GM23338 (cell line): ENCODE measurements around the gene WDR27. TPM values are rescaled to one million over a fixed set of nuclear protein-coding genes. Genes with fewer than 3 reads are reported as not detected.

Source experiments
- ATAC-seq: fragments of 200-7000 bp; cut with Tn5 transposase; 3 replicates; pipeline ENCODE4 v1.9.1; 2020
- DNase-seq: peaks from one replicate; pipeline ENCODE4 v3.0.0-alpha.2; 2015; ENCODE audit warnings: low spot score
- H2AFZ ChIP-seq: fragments of 200-600 bp; sonication (generic); 2 replicates; pipeline ENCODE4 v1.8.0; 2016; ENCODE audit warnings: antibody characterized with exemption, mild to moderate bottlenecking, moderate library complexity
- H3F3A ChIP-seq: fragments of 200-600 bp; sonication (generic); replicated peaks from 2 replicates; pipeline ENCODE4 v1.8.0; 2017; ENCODE audit warnings: antibody characterized with exemption, mixed run types, low read depth
- H3K27ac ChIP-seq: fragments of 200-600 bp; sonication (generic); 2 replicates; pipeline ENCODE4 v1.6.1; 2016; ENCODE audit warnings: low read depth
- H3K27me3 ChIP-seq: fragments of 200-600 bp; sonication (generic); 2 replicates; pipeline ENCODE4 v1.8.0; 2016; ENCODE audit warnings: mild to moderate bottlenecking, mixed run types, moderate library complexity; ENCODE audit not compliant: insufficient read depth
- H3K36me3 ChIP-seq: fragments of 200-600 bp; sonication (generic); 2 replicates; pipeline ENCODE4 v1.8.0; 2016; ENCODE audit warnings: mild to moderate bottlenecking; ENCODE audit not compliant: insufficient read depth
- H3K4me1 ChIP-seq: fragments of 200-600 bp; sonication (generic); 2 replicates; pipeline ENCODE4 v1.8.0; 2016; ENCODE audit warnings: mild to moderate bottlenecking, moderate library complexity; ENCODE audit not compliant: insufficient read depth
- H3K4me2 ChIP-seq: fragments of 200-600 bp; sonication (generic); 2 replicates; pipeline ENCODE4 v1.7.1; 2017; ENCODE audit warnings: mixed run types
- H3K4me3 ChIP-seq: fragments of 200-600 bp; sonication (generic); 2 replicates; pipeline ENCODE4 v1.6.1; 2016; ENCODE audit warnings: mixed run types
- H3K79me2 ChIP-seq: fragments of 200-600 bp; sonication (generic); replicated peaks from 2 replicates; pipeline ENCODE4 v1.8.0; 2017; ENCODE audit warnings: mild to moderate bottlenecking; ENCODE audit not compliant: insufficient read depth
- H3K9me2 ChIP-seq: fragments of 200-600 bp; sonication (generic); 2 replicates; pipeline ENCODE4 v1.8.0; 2017; ENCODE audit not compliant: insufficient read depth
- H4K20me1 ChIP-seq: fragments of 200-600 bp; sonication (generic); replicated peaks from 2 replicates; pipeline ENCODE4 v1.8.0; 2017; ENCODE audit warnings: mild to moderate bottlenecking; ENCODE audit not compliant: insufficient read depth
- H3K27ac Mint-ChIP-seq: 2 replicates; pipeline ENCODE4 v1.8.0; 2020; ENCODE audit warnings: inconsistent platforms, mild to moderate bottlenecking, moderate library complexity, mixed read lengths
- H3K27me3 Mint-ChIP-seq: 3 replicates; pipeline ENCODE4 v1.8.0; 2022; ENCODE audit warnings: low read depth, mild to moderate bottlenecking, moderate library complexity, mixed read lengths, inconsistent platforms; ENCODE audit not compliant: insufficient read depth, poor library complexity
- H3K36me3 Mint-ChIP-seq: 3 replicates; pipeline ENCODE4 v1.8.0; 2021; ENCODE audit warnings: low read depth, mild to moderate bottlenecking, inconsistent platforms, moderate library complexity, mixed read lengths
- H3K4me1 Mint-ChIP-seq: 3 replicates; pipeline ENCODE4 v1.8.0; 2020; ENCODE audit warnings: mild to moderate bottlenecking, inconsistent platforms, mixed read lengths
- H3K4me3 Mint-ChIP-seq: 3 replicates; pipeline ENCODE4 v1.8.0; 2021; ENCODE audit warnings: moderate library complexity, mild to moderate bottlenecking, inconsistent platforms, mixed read lengths
- H3K9me3 Mint-ChIP-seq: 3 replicates; pipeline ENCODE4 v1.8.0; 2020; ENCODE audit warnings: moderate library complexity, mild to moderate bottlenecking, inconsistent platforms, mixed read lengths
- EZH2 ChIP-seq: fragments of 200-600 bp; sonication (generic); IDR thresholded peaks from one replicate; pipeline ENCODE4 v1.8.0; 2017; ENCODE audit warnings: antibody characterized with exemption, mild to moderate bottlenecking, low read depth; ENCODE audit not compliant: unreplicated experiment
- EZH2phosphoT487 ChIP-seq: fragments of 200-600 bp; sonication (generic); IDR thresholded peaks from one replicate; pipeline ENCODE4 v1.8.1; 2018; ENCODE audit warnings: antibody characterized with exemption; ENCODE audit not compliant: unreplicated experiment
- JUNB ChIP-seq: IDR thresholded peaks from one replicate; pipeline ENCODE4 v1.6.1; 2016; ENCODE audit warnings: antibody characterized with exemption; ENCODE audit not compliant: unreplicated experiment
- NANOG ChIP-seq: IDR thresholded peaks from 2 replicates; pipeline ENCODE4 v1.6.1; 2016; ENCODE audit warnings: antibody characterized with exemption, borderline replicate concordance
- STAT1 ChIP-seq: IDR thresholded peaks from one replicate; pipeline ENCODE4 v1.6.1; 2016; ENCODE audit warnings: antibody characterized with exemption; ENCODE audit not compliant: unreplicated experiment
- ZNF114 ChIP-seq: fragments of 250-450 bp; sonication (Bioruptor Pico); IDR thresholded peaks from 2 replicates; pipeline ENCODE4 v1.5.0; 2020; ENCODE audit warnings: mild to moderate bottlenecking, moderate library complexity
- polyA plus RNA-seq: library from polyadenylated mRNA; unstranded; fragments of >200 nt; fragmentation: Nextera tagmentation; extraction: Ambion mirVana; gene quantifications from 2 replicates; pipeline ENCODE4 v1.2.1, GENCODE V29; 2016
- total RNA-seq: library from RNA; depleted of rRNA; stranded (reverse); fragments of >200 nt; shearing (Covaris generic); gene quantifications from 2 replicates; pipeline ENCODE4 v1.2.3, GENCODE V29; 2014
- TF ChIP-seq, protein P1 (sequence below): fragments of 250-450 bp; sonication (Bioruptor Pico); IDR thresholded peaks from 2 replicates; pipeline ENCODE4 v1.5.0; 2020; ENCODE audit warnings: mild to moderate bottlenecking, moderate library complexity
- TF ChIP-seq, protein P2 (sequence below): IDR thresholded peaks from 2 replicates; pipeline ENCODE4 v1.6.1; 2016; ENCODE audit warnings: antibody characterized with exemption
- TF ChIP-seq, protein P3 (sequence below), 2 experiments: fragments of 200-600 bp in 1 of 2; sonication (generic) in 1 of 2; conservative IDR thresholded peaks; 2 replicates each; pipeline versions ENCODE4 v1.5.1 to v1.6.1; 2016 to 2017; ENCODE audit warnings: antibody characterized with exemption in 2 of 2, low read depth in 2 of 2, mild to moderate bottlenecking in 2 of 2, moderate library complexity in 1 of 2

The WDR27 gene
- total and polyA plus RNA-seq, 2 experiments from 2014 or later, result 55.3 to 80.4 TPM

DNA sequence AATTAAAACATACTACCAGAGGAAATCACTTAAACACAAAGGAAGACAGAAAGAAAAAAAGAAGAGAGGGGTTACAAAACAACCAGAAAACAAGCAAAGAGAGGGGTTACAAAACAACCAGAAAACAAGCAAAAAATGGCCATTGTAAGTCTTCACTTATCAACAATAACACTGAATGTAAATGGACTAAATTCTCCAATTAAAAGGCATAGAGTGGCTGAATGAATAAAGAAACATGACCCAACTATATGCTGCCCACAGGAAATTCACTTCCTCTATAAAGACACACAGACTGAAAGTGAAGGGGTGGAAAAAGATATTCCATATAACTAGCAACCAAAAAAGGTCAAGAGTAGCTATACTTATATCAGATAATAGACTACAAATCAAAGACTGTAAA is 180.0 kb downstream of the WDR27 start:
- no peak overlapping the region for H2AFZ ChIP-seq
- TF ChIP-seq ZNF114 (CRISPR knock-in tag) (no peak), STAT1 (no peak), EZH2phosphoT487 (no peak), NANOG (no peak), JUNB (no peak), EZH2 (no peak)
- TF ChIP-seq, protein P1, sequence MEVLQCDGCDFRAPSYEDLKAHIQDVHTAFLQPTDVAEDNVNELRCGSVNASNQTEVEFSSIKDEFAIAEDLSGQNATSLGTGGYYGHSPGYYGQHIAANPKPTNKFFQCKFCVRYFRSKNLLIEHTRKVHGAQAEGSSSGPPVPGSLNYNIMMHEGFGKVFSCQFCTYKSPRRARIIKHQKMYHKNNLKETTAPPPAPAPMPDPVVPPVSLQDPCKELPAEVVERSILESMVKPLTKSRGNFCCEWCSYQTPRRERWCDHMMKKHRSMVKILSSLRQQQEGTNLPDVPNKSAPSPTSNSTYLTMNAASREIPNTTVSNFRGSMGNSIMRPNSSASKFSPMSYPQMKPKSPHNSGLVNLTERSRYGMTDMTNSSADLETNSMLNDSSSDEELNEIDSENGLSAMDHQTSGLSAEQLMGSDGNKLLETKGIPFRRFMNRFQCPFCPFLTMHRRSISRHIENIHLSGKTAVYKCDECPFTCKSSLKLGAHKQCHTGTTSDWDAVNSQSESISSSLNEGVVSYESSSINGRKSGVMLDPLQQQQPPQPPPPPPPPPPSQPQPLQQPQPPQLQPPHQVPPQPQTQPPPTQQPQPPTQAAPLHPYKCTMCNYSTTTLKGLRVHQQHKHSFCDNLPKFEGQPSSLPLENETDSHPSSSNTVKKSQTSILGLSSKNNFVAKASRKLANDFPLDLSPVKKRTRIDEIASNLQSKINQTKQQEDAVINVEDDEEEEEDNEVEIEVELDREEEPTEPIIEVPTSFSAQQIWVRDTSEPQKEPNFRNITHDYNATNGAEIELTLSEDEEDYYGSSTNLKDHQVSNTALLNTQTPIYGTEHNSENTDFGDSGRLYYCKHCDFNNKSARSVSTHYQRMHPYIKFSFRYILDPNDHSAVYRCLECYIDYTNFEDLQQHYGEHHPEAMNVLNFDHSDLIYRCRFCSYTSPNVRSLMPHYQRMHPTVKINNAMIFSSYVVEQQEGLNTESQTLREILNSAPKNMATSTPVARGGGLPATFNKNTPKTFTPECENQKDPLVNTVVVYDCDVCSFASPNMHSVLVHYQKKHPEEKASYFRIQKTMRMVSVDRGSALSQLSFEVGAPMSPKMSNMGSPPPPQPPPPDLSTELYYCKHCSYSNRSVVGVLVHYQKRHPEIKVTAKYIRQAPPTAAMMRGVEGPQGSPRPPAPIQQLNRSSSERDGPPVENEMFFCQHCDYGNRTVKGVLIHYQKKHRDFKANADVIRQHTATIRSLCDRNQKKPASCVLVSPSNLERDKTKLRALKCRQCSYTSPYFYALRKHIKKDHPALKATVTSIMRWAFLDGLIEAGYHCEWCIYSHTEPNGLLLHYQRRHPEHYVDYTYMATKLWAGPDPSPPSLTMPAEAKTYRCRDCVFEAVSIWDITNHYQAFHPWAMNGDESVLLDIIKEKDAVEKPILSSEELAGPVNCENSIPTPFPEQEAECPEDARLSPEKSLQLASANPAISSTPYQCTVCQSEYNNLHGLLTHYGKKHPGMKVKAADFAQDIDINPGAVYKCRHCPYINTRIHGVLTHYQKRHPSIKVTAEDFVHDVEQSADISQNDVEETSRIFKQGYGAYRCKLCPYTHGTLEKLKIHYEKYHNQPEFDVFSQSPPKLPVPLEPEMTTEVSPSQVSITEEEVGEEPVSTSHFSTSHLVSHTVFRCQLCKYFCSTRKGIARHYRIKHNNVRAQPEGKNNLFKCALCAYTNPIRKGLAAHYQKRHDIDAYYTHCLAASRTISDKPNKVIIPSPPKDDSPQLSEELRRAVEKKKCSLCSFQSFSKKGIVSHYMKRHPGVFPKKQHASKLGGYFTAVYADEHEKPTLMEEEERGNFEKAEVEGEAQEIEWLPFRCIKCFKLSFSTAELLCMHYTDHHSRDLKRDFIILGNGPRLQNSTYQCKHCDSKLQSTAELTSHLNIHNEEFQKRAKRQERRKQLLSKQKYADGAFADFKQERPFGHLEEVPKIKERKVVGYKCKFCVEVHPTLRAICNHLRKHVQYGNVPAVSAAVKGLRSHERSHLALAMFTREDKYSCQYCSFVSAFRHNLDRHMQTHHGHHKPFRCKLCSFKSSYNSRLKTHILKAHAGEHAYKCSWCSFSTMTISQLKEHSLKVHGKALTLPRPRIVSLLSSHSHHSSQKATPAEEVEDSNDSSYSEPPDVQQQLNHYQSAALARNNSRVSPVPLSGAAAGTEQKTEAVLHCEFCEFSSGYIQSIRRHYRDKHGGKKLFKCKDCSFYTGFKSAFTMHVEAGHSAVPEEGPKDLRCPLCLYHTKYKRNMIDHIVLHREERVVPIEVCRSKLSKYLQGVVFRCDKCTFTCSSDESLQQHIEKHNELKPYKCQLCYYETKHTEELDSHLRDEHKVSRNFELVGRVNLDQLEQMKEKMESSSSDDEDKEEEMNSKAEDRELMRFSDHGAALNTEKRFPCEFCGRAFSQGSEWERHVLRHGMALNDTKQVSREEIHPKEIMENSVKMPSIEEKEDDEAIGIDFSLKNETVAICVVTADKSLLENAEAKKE (CRISPR knock-in tag), result no peak
- TF ChIP-seq, protein P2, sequence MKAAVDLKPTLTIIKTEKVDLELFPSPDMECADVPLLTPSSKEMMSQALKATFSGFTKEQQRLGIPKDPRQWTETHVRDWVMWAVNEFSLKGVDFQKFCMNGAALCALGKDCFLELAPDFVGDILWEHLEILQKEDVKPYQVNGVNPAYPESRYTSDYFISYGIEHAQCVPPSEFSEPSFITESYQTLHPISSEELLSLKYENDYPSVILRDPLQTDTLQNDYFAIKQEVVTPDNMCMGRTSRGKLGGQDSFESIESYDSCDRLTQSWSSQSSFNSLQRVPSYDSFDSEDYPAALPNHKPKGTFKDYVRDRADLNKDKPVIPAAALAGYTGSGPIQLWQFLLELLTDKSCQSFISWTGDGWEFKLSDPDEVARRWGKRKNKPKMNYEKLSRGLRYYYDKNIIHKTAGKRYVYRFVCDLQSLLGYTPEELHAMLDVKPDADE, result no peak
- TF ChIP-seq, protein P3, sequence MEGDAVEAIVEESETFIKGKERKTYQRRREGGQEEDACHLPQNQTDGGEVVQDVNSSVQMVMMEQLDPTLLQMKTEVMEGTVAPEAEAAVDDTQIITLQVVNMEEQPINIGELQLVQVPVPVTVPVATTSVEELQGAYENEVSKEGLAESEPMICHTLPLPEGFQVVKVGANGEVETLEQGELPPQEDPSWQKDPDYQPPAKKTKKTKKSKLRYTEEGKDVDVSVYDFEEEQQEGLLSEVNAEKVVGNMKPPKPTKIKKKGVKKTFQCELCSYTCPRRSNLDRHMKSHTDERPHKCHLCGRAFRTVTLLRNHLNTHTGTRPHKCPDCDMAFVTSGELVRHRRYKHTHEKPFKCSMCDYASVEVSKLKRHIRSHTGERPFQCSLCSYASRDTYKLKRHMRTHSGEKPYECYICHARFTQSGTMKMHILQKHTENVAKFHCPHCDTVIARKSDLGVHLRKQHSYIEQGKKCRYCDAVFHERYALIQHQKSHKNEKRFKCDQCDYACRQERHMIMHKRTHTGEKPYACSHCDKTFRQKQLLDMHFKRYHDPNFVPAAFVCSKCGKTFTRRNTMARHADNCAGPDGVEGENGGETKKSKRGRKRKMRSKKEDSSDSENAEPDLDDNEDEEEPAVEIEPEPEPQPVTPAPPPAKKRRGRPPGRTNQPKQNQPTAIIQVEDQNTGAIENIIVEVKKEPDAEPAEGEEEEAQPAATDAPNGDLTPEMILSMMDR (conservative IDR thresholded peaks at IDR 0.05; ENCODE audit: low read depth in 2 of 2), result no peak
- H3K4me1 ChIP-seq, result no peaks in the 10 kb centered on the region
- Mint-ChIP-seq H3K27me3 (peaks cover 10% of the 10 kb centered on the region), H3K36me3 (peaks cover 24% of the 10 kb centered on the region), H3K4me1 (no peaks in the 10 kb centered on the region), H3K27ac (no peak overlapping the region), H3K4me3 (no peak overlapping the region), H3K9me3 (peaks cover 34% of the 10 kb centered on the region)
- H3K4me3 ChIP-seq, result no peak overlapping the region
- no peaks in the 10 kb centered on the region for H3K27me3 ChIP-seq
- DNase-seq (no peak), ATAC-seq (no peak)
- no peaks in the 10 kb centered on the region for H3F3A ChIP-seq
- no peaks in the 10 kb centered on the region for H4K20me1 ChIP-seq
- no peaks in the 10 kb centered on the region; the same call in 1 of the 2 replicates for H3K9me2 ChIP-seq
- no peak overlapping the region for H3K4me2 ChIP-seq
- no peaks in the 10 kb centered on the region; the same call in none of the 2 replicates for H3K36me3 ChIP-seq
- H3K79me2 ChIP-seq, result no peaks in the 10 kb centered on the region
- no peak overlapping the region for H3K27ac ChIP-seq
